OCI-LY3 (cell line): ENCODE measurements around the gene NTHL1.

Source experiments
- H2AFZ ChIP-seq: fragments of 200-600, 300-600 bp; shearing (Covaris generic); 2 replicates; pipeline ENCODE4 v1.6.0; 2014; ENCODE audit warnings: antibody characterized with exemption, low read depth, low read length
- H3K27ac ChIP-seq: fragments of 200-600, 300-600 bp; sonication (generic); 2 replicates; pipeline ENCODE4 v1.5.1; 2014; ENCODE audit warnings: mild to moderate bottlenecking, low read length, moderate library complexity, mixed read lengths
- H3K27me3 ChIP-seq: fragments of 200-600, 300-600 bp; sonication (generic); 2 replicates; pipeline ENCODE4 v1.6.1; 2014; ENCODE audit warnings: low read depth, low read length, mixed read lengths
- H3K36me3 ChIP-seq: fragments of 200-600, 300-600 bp; sonication (generic); replicated peaks from 2 replicates; pipeline ENCODE3; 2014; ENCODE audit warnings: low read depth, low read length, mixed read lengths
- H3K4me1 ChIP-seq: fragments of 300-600, 200-600 bp; sonication (generic); 2 replicates; pipeline ENCODE4 v1.6.1; 2014; ENCODE audit warnings: low read length, mixed read lengths
- H3K4me2 ChIP-seq: fragments of 200-600, 300-600 bp; sonication (generic); 2 replicates; pipeline ENCODE4 v1.6.1; 2014; ENCODE audit warnings: low read length, mixed read lengths
- H3K4me3 ChIP-seq: fragments of 300-600, 200-600 bp; sonication (generic); 2 replicates; pipeline ENCODE4 v1.5.1; 2014; ENCODE audit warnings: antibody characterized with exemption, mild to moderate bottlenecking, low read length, moderate library complexity
- H3K79me2 ChIP-seq: fragments of 300-600, 200-600 bp; shearing (Covaris generic); 2 replicates; pipeline ENCODE4 v1.6.1; 2014; ENCODE audit warnings: mild to moderate bottlenecking, low read length, mixed read lengths
- H3K9ac ChIP-seq: fragments of 300-600, 200-600 bp; shearing (Covaris generic); 2 replicates; pipeline ENCODE4 v1.6.0; 2014; ENCODE audit warnings: mild to moderate bottlenecking, low read length, moderate library complexity
- H3K9me3 ChIP-seq: fragments of 200-600, 300-600 bp; shearing (Covaris generic); 2 replicates; pipeline ENCODE4 v1.6.1; 2014; ENCODE audit warnings: low read length, mixed read lengths; ENCODE audit not compliant: insufficient read depth
- H4K20me1 ChIP-seq: fragments of 200-600, 300-600 bp; sonication (generic); 2 replicates; pipeline ENCODE4 v1.6.1; 2016; ENCODE audit warnings: low read length, mixed read lengths; ENCODE audit not compliant: insufficient read depth
- CTCF ChIP-seq: fragments of 200-600, 300-600 bp; sonication (generic); IDR thresholded peaks from 2 replicates; pipeline ENCODE4 v1.5.1; 2014; ENCODE audit warnings: antibody characterized with exemption, low read length, low read depth
- EZH2phosphoT487 ChIP-seq: fragments of 200-600 bp; shearing (Covaris generic); IDR thresholded peaks from 2 replicates; pipeline ENCODE4 v1.6.1; 2018; ENCODE audit warnings: antibody characterized with exemption, mixed run types, low read depth

Gene NTHL1

GRCh38 chr16:2028620-2029220 lies 18.9 kb downstream of the NTHL1 start:
- no peak overlapping the region for H3K9ac ChIP-seq
- no peaks in the 10 kb centered on the region for H3K9me3 ChIP-seq
- no peak overlapping the region for H3K4me3 ChIP-seq
- H3K79me2 ChIP-seq, result no peaks in the 10 kb centered on the region
- no peak overlapping the region for H3K27ac ChIP-seq
- H3K4me2 ChIP-seq, result no peak overlapping the region
- TF ChIP-seq CTCF (no peak), EZH2phosphoT487 (no peak)
- H3K36me3 ChIP-seq, result no peaks in the 10 kb centered on the region
- H3K27me3 ChIP-seq, result peaks cover 28% of the 10 kb centered on the region
- H4K20me1 ChIP-seq, result no peaks in the 10 kb centered on the region
- H2AFZ ChIP-seq, result no peak overlapping the region
- H3K4me1 ChIP-seq, result peaks cover 10% of the 10 kb centered on the region

GRCh38 chr16:2028146-2028545 lies 19.5 kb downstream of the NTHL1 start:
- Histone ChIP-seq H3K4me3 (no peak overlapping the region), H3K27ac (no peak overlapping the region), H4K20me1 (no peaks in the 10 kb centered on the region), H3K4me1 (peaks cover 15% of the 10 kb centered on the region), H3K9me3 (no peaks in the 10 kb centered on the region), H3K27me3 (peaks cover 28% of the 10 kb centered on the region), H3K36me3 (no peaks in the 10 kb centered on the region), H3K4me2 (no peak overlapping the region), H2AFZ (no peak overlapping the region), H3K79me2 (no peaks in the 10 kb centered on the region), H3K9ac (no peak overlapping the region)
- TF ChIP-seq EZH2phosphoT487 (no peak), CTCF (no peak)

- no peak for TF ChIP-seq CTCF
- TF ChIP-seq EZH2phosphoT487, result no peak
- Histone ChIP-seq H3K9me3 (no peaks in the 10 kb centered on the region), H3K27me3 (peaks cover 28% of the 10 kb centered on the region), H3K4me3 (peak overlapping the region; percentile 70), H3K9ac (no peak overlapping the region), H3K79me2 (no peaks in the 10 kb centered on the region), H2AFZ (no peak overlapping the region), H3K4me2 (peak overlapping the region; percentile 50), H3K4me1 (peaks cover 12% of the 10 kb centered on the region), H3K27ac (no peak overlapping the region), H3K36me3 (no peaks in the 10 kb centered on the region), H4K20me1 (no peaks in the 10 kb centered on the region)
Observed at GRCh38 chr16:2027024-2028010, 20.3 kb downstream of the NTHL1 start.

GRCh38 chr16:2026461-2027023 lies 21.1 kb downstream of the NTHL1 start, which contains the start of gene NHERF2:
TSS of gene NHERF2 (plus strand) at chr16:2026902. CDS start at chr16:2027006, 104 bp downstream.
- Histone ChIP-seq H3K9me3 (no peaks in the 10 kb centered on the region), H3K4me1 (peaks cover 10% of the 10 kb centered on the region; the same call in 1 of the 2 replicates), H3K4me2 (peak within 1 kb of the TSS; percentile 51), H3K27me3 (peaks cover 28% of the 10 kb centered on the region), H3K27ac (no peak within 1 kb of the TSS), H3K79me2 (no peaks in the 10 kb centered on the region), H2AFZ (no peak within 1 kb of the TSS), H3K9ac (no peak within 1 kb of the TSS), H3K36me3 (no peaks in the 10 kb centered on the region), H4K20me1 (no peaks in the 10 kb centered on the region), H3K4me3 (peak within 1 kb of the TSS; percentile 70)
- TF ChIP-seq EZH2phosphoT487 (no peak), CTCF (no peak)
